GM23338 (cell line): ENCODE results near the gene GRIA2.

Experiments
- CREB1 ChIP-seq: fragments of 250-450 bp; sonication (Bioruptor Pico); IDR thresholded peaks from 2 replicates; pipeline ENCODE4 v1.5.0; 2020; ENCODE audit warnings: low read depth, mild to moderate bottlenecking, moderate library complexity
- CTCF ChIP-seq, 2 experiments: fragments of 200-600 bp in 1 of 2; sonication (generic) in 1 of 2; conservative IDR thresholded peaks; 2 replicates each; pipeline versions ENCODE4 v1.5.1 to v1.6.1; 2016 to 2017; ENCODE audit warnings: antibody characterized with exemption in 2 of 2, low read depth in 2 of 2, mild to moderate bottlenecking in 2 of 2, moderate library complexity in 1 of 2
- ETS1 ChIP-seq: IDR thresholded peaks from 2 replicates; pipeline ENCODE4 v1.6.1; 2016; ENCODE audit warnings: antibody characterized with exemption
- EZH2 ChIP-seq: fragments of 200-600 bp; sonication (generic); IDR thresholded peaks from one replicate; pipeline ENCODE4 v1.8.0; 2017; ENCODE audit warnings: antibody characterized with exemption, mild to moderate bottlenecking, low read depth; ENCODE audit not compliant: unreplicated experiment
- EZH2phosphoT487 ChIP-seq: fragments of 200-600 bp; sonication (generic); IDR thresholded peaks from one replicate; pipeline ENCODE4 v1.8.1; 2018; ENCODE audit warnings: antibody characterized with exemption; ENCODE audit not compliant: unreplicated experiment
- JUNB ChIP-seq: IDR thresholded peaks from one replicate; pipeline ENCODE4 v1.6.1; 2016; ENCODE audit warnings: antibody characterized with exemption; ENCODE audit not compliant: unreplicated experiment
- NANOG ChIP-seq: IDR thresholded peaks from 2 replicates; pipeline ENCODE4 v1.6.1; 2016; ENCODE audit warnings: antibody characterized with exemption, borderline replicate concordance
- POLR2AphosphoS5 ChIP-seq: IDR thresholded peaks from 2 replicates; pipeline ENCODE4 v1.6.1; 2016; ENCODE audit warnings: antibody characterized with exemption, low read depth
- REST ChIP-seq: IDR thresholded peaks from one replicate; pipeline ENCODE4 v1.6.1; 2018; ENCODE audit warnings: antibody characterized with exemption; ENCODE audit not compliant: unreplicated experiment
- STAT1 ChIP-seq: IDR thresholded peaks from one replicate; pipeline ENCODE4 v1.6.1; 2016; ENCODE audit warnings: antibody characterized with exemption; ENCODE audit not compliant: unreplicated experiment
- ZNF114 ChIP-seq: fragments of 250-450 bp; sonication (Bioruptor Pico); IDR thresholded peaks from 2 replicates; pipeline ENCODE4 v1.5.0; 2020; ENCODE audit warnings: mild to moderate bottlenecking, moderate library complexity
- ZNF331 ChIP-seq: fragments of 250-450 bp; sonication (Bioruptor Pico); IDR thresholded peaks from 2 replicates; pipeline ENCODE4 v1.5.0; 2020; ENCODE audit warnings: low read depth, mild to moderate bottlenecking, moderate library complexity
- ZNF462 ChIP-seq: fragments of 250-450 bp; sonication (Bioruptor Pico); IDR thresholded peaks from 2 replicates; pipeline ENCODE4 v1.5.0; 2020; ENCODE audit warnings: mild to moderate bottlenecking, moderate library complexity

- TF ChIP-seq CTCF (conservative IDR thresholded peaks at IDR 0.05; ENCODE audit: low read depth in 2 of 2): peak; percentile 88 to 91
- TF ChIP-seq POLR2AphosphoS5: no peak
- no peak for TF ChIP-seq EZH2phosphoT487
- no peak for TF ChIP-seq REST
- TF ChIP-seq CREB1 (CRISPR knock-in tag): no peak
- TF ChIP-seq ZNF462: no peak
- no peak for TF ChIP-seq EZH2
- TF ChIP-seq NANOG: no peak
- TF ChIP-seq ZNF114 (CRISPR knock-in tag): no peak
- no peak for TF ChIP-seq JUNB
- no peak for TF ChIP-seq ZNF331 (CRISPR knock-in tag)
- TF ChIP-seq ETS1: no peak
- TF ChIP-seq STAT1: no peak
These were observed 15.8 kb upstream of the GRIA2 start for GRCh38 chr4:157204634-157205244.
